Effector memory CD8-positive, alpha-beta T cell (primary cell): Measurements from ENCODE around the gene CEP350.
"Not testable (repeated sequence)": the region's sequence is repeated elsewhere in the genome, so short reads cannot be mapped to it uniquely, and the experiment has no call there.

Experiments
- ATAC-seq: fragments of 150-1000 bp; cut with Tn5 transposase; replicated peaks from 2 replicates; pipeline ENCODE4 v1.10.0; 2021; ENCODE audit warnings: mild to moderate bottlenecking, moderate library complexity
- DNase-seq, 3 experiments: peaks; one replicate each; pipeline ENCODE4 v3.0.0; 2021
- H3K27ac Mint-ChIP-seq, 2 donors: one replicate each; pipeline ENCODE4 v1.8.0; 2022; ENCODE audit warnings: mild to moderate bottlenecking in 2 of 2, mixed read lengths in 2 of 2, moderate library complexity in 2 of 2
- H3K27me3 Mint-ChIP-seq, 2 donors: one replicate each; pipeline ENCODE4 v1.8.0; 2022; ENCODE audit warnings: mixed read lengths in 2 of 2
- H3K36me3 Mint-ChIP-seq: one replicate; pipeline ENCODE4 v1.8.0; 2022; ENCODE audit warnings: mild to moderate bottlenecking, moderate library complexity, mixed read lengths; ENCODE audit not compliant: insufficient read depth
- H3K4me1 Mint-ChIP-seq, 2 donors: one replicate each; pipeline ENCODE4 v1.8.0; 2022; ENCODE audit warnings: low read depth in 2 of 2, mixed read lengths in 2 of 2
- H3K4me3 Mint-ChIP-seq, 2 donors: one replicate each; pipeline ENCODE4 v1.8.0; 2022; ENCODE audit warnings: mild to moderate bottlenecking in 2 of 2, mixed read lengths in 2 of 2, moderate library complexity in 2 of 2
- H3K9me3 Mint-ChIP-seq, 2 donors: one replicate each; pipeline ENCODE4 v1.8.0; 2022; ENCODE audit warnings: mixed read lengths in 2 of 2

Gene CEP350

GRCh38 chr1:179984101-179984500, 29.5 kb downstream of the CEP350 start:
- H3K27ac Mint-ChIP-seq: peak overlapping the region in 1 of 2 donors; percentile 64
- peaks cover 5% of the 10 kb centered on the region for H3K36me3 Mint-ChIP-seq
- H3K4me1 Mint-ChIP-seq: peaks cover 12 to 30% of the 10 kb centered on the region in 2 donors
- H3K9me3 Mint-ChIP-seq: no peaks in the 10 kb centered on the region
- no peak for ATAC-seq
- DNase-seq: no peak
- no peak overlapping the region for H3K4me3 Mint-ChIP-seq
- H3K27me3 Mint-ChIP-seq: no peaks in the 10 kb centered on the region

- ATAC-seq (no peak), DNase-seq (no peak)
- H3K36me3 Mint-ChIP-seq: peaks cover 13% of the 10 kb centered on the region
- H3K27me3 Mint-ChIP-seq: no peaks in the 10 kb centered on the region
- H3K4me3 Mint-ChIP-seq: no peak overlapping the region
- no peaks in the 10 kb centered on the region for H3K9me3 Mint-ChIP-seq
- peaks cover 6 to 21% of the 10 kb centered on the region in 2 donors for H3K4me1 Mint-ChIP-seq
- peak overlapping the region in 1 of 2 donors; percentile 3 for H3K27ac Mint-ChIP-seq
Measured at GRCh38 chr1:179984942-179985341, 30.3 kb downstream of the CEP350 start.

- Mint-ChIP-seq H3K4me3 (no peak overlapping the region), H3K27ac (no peak overlapping the region), H3K27me3 (no peaks in the 10 kb centered on the region), H3K36me3 (peaks cover 46% of the 10 kb centered on the region), H3K9me3 (no peaks in the 10 kb centered on the region), H3K4me1 (peaks cover 2 to 7% of the 10 kb centered on the region in 2 donors)
- ATAC-seq (no peak), DNase-seq (no peak)
Measured at GRCh38 chr1:179990847-179991246, 36.2 kb downstream of the CEP350 start.

DNA sequence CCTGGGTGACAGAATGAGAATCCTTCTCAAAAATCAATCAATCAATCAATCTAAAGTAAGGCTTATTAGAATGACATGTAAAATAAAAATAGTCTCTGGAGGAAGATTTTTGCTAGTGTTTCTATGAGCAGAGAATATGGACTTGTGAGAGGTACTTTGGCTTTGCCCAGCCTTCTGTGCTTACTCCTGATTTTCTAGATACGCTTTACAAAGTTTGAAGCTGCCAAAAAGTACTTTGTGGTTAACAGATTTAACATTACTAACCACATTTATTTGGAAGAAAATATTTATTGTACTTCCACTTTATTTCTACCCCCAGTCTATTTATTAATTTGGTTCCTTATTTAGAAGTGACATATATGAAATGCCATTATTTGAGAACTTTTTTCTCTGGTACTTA, 41.0 kb downstream of the CEP350 start:
- peak overlapping the region; percentile 35 to 55 for H3K27ac Mint-ChIP-seq
- H3K4me1 Mint-ChIP-seq: peaks cover 2 to 7% of the 10 kb centered on the region in 2 donors
- ATAC-seq (no peak), DNase-seq (no peak)
- H3K36me3 Mint-ChIP-seq: peaks cover 56% of the 10 kb centered on the region
- H3K9me3 Mint-ChIP-seq: no peaks in the 10 kb centered on the region
- H3K4me3 Mint-ChIP-seq: no peak overlapping the region
- no peaks in the 10 kb centered on the region for H3K27me3 Mint-ChIP-seq

- Mint-ChIP-seq H3K4me1 (peaks cover 2 to 7% of the 10 kb centered on the region in 2 donors), H3K36me3 (peaks cover 53% of the 10 kb centered on the region), H3K27me3 (no peaks in the 10 kb centered on the region), H3K9me3 (no peaks in the 10 kb centered on the region), H3K4me3 (no peak overlapping the region), H3K27ac (peak overlapping the region in 1 of 2 donors; percentile 35)
- no peak for DNase-seq
- no peak for ATAC-seq
Measured at GRCh38 chr1:179996099-179996498, 41.5 kb downstream of the CEP350 start.

GRCh38 chr1:180000575-180000974, 46.0 kb downstream of the CEP350 start:
- ATAC-seq (no peak), DNase-seq (no peak)
- Mint-ChIP-seq H3K9me3 (no peaks in the 10 kb centered on the region), H3K27me3 (no peaks in the 10 kb centered on the region), H3K27ac (no peak overlapping the region), H3K4me1 (peaks cover 0 to 3% of the 10 kb centered on the region in 2 donors), H3K36me3 (peaks cover 28% of the 10 kb centered on the region), H3K4me3 (no peak overlapping the region)

DNA sequence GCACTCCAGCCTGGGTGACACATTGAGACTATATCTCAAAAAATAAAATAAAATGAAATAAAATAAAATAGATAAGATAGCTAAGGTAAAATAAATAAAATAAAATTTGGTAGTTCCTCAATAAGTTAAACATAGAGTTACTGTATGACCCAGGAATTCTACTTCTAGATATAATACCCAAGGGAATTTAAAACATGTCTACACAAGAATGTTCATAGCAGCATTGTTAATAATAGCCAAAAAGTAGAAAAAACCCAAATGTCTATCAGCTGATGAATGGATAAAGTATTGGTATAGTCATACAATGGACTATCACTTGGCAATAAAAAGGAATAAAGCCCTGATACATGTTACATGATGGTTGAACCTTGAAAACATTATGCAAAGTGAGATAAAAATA, 47.8 kb downstream of the CEP350 start:
- Mint-ChIP-seq H3K4me1 (peaks cover 0 to 3% of the 10 kb centered on the region in 2 donors), H3K36me3 (peaks cover 12% of the 10 kb centered on the region), H3K4me3 (no peak overlapping the region), H3K9me3 (no peaks in the 10 kb centered on the region), H3K27ac (no peak overlapping the region), H3K27me3 (no peaks in the 10 kb centered on the region)
- ATAC-seq: no peak
- DNase-seq: no peak

GRCh38 chr1:180003026-180003695, 48.6 kb downstream of the CEP350 start:
- Mint-ChIP-seq H3K4me1 (peaks cover 0 to 3% of the 10 kb centered on the region in 2 donors), H3K36me3 (peaks cover 13% of the 10 kb centered on the region), H3K4me3 (no peak overlapping the region), H3K9me3 (no peaks in the 10 kb centered on the region), H3K27ac (no peak overlapping the region), H3K27me3 (no peaks in the 10 kb centered on the region)
- ATAC-seq (no peak), DNase-seq (no peak)

DNA sequence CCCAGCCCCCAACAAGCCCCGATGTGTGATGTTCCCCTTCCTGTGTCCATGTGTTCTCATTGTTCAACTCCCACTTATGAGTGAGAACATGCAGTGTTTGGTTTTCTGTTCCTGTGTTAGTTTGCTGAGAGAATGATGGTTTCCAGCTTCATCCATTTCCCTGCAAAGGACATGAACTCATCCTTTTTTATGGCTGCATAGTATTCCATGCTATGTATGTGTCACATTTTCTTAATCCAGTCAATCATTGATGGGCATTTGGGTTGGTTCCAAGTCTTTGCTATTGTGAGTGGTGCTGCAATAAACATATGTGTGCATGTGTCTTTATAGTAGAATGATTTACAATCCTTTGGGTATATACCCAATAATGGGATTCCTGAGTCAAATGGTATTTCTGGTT, 52.2 kb downstream of the CEP350 start:
- peaks cover 16% of the 10 kb centered on the region for H3K36me3 Mint-ChIP-seq
- not testable (repeated sequence) for H3K4me3 Mint-ChIP-seq, H3K9me3 Mint-ChIP-seq, H3K27me3 Mint-ChIP-seq, DNase-seq, H3K4me1 Mint-ChIP-seq, ATAC-seq, H3K27ac Mint-ChIP-seq

DNA sequence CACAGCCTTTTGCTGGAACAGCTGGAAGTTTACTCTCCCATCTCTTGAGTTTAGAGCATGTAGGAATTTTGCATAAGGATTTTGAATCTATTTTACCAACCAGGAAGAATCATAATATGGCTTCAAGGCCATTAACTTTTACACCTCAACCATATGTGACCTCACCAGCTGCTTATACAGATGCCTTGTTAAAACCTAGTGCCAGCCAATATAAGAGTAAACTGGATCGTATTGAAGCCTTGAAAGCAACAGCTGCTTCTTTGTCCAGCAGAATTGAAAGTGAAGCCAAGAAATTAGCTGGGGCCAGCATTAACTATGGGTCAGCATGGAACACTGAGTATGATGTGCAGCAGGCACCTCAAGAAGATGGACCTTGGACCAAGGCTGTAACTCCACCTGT, 65.4 kb downstream of the CEP350 start:
- peaks cover 84% of the 10 kb centered on the region for H3K36me3 Mint-ChIP-seq
- no peaks in the 10 kb centered on the region for H3K9me3 Mint-ChIP-seq
- DNase-seq: no peak
- H3K4me1 Mint-ChIP-seq: peaks cover 0 to 5% of the 10 kb centered on the region in 2 donors
- H3K4me3 Mint-ChIP-seq: no peak overlapping the region
- no peak for ATAC-seq
- H3K27ac Mint-ChIP-seq: peak overlapping the region in 1 of 2 donors; percentile 15
- H3K27me3 Mint-ChIP-seq: no peaks in the 10 kb centered on the region

- H3K4me3 Mint-ChIP-seq: no peak overlapping the region
- no peaks in the 10 kb centered on the region for H3K9me3 Mint-ChIP-seq
- peaks cover 2 to 9% of the 10 kb centered on the region in 2 donors for H3K4me1 Mint-ChIP-seq
- ATAC-seq (no peak), DNase-seq (no peak)
- H3K27me3 Mint-ChIP-seq: no peaks in the 10 kb centered on the region
- no peak overlapping the region for H3K27ac Mint-ChIP-seq
- peaks cover 53% of the 10 kb centered on the region for H3K36me3 Mint-ChIP-seq
Measured at GRCh38 chr1:180026556-180026955, 71.9 kb downstream of the CEP350 start.

- H3K27ac Mint-ChIP-seq: no peak overlapping the region
- H3K9me3 Mint-ChIP-seq: no peaks in the 10 kb centered on the region
- H3K4me1 Mint-ChIP-seq: peaks cover 2 to 9% of the 10 kb centered on the region in 2 donors
- ATAC-seq (no peak), DNase-seq (no peak)
- H3K4me3 Mint-ChIP-seq: no peak overlapping the region
- H3K36me3 Mint-ChIP-seq: peaks cover 43% of the 10 kb centered on the region
- no peaks in the 10 kb centered on the region for H3K27me3 Mint-ChIP-seq
Measured at GRCh38 chr1:180027949-180028445, 73.4 kb downstream of the CEP350 start.

DNA sequence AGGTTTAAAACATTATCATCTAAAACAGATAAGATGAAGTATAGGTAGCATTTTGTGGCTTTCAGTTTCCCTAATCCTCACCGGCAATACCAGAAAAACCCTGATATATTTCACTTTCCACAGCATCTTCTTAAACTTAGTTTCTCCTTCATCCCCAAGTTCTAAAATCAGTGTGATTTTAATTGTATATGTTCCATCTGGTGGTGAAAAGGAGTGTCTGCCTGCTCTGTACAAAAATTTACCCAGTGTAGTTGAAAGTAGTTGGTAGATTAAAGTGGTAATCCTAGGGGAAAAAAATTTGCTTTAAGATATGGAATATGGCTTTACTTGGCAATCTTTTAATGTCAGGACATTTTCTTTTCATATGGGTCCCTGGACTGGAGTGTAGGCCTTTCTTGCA, 74.3 kb downstream of the CEP350 start:
- DNase-seq: no peak
- H3K4me3 Mint-ChIP-seq: no peak overlapping the region
- H3K9me3 Mint-ChIP-seq: no peaks in the 10 kb centered on the region
- peaks cover 44% of the 10 kb centered on the region for H3K36me3 Mint-ChIP-seq
- peaks cover 2 to 9% of the 10 kb centered on the region in 2 donors for H3K4me1 Mint-ChIP-seq
- no peak for ATAC-seq
- no peak overlapping the region for H3K27ac Mint-ChIP-seq
- no peaks in the 10 kb centered on the region for H3K27me3 Mint-ChIP-seq

- ATAC-seq (no peak), DNase-seq (no peak)
- H3K27me3 Mint-ChIP-seq: no peaks in the 10 kb centered on the region
- H3K36me3 Mint-ChIP-seq: peaks cover 44% of the 10 kb centered on the region
- no peak overlapping the region for H3K4me3 Mint-ChIP-seq
- H3K9me3 Mint-ChIP-seq: no peaks in the 10 kb centered on the region
- peaks cover 2 to 9% of the 10 kb centered on the region in 2 donors for H3K4me1 Mint-ChIP-seq
- H3K27ac Mint-ChIP-seq: peak overlapping the region in 1 of 2 donors; percentile 12
Measured at GRCh38 chr1:180029524-180030135, 75.0 kb downstream of the CEP350 start.
